Left ventricle myocardium superior (tissue), 1 donor: Measurements from ENCODE around the gene PARG. TPM values are rescaled to one million over a fixed set of nuclear protein-coding genes. Genes with fewer than 3 reads are reported as not detected.
"Not testable (repeated sequence)": the region's sequence is repeated elsewhere in the genome, so short reads cannot be mapped to it uniquely, and the experiment has no call there.

ENCODE experiments used
- ATAC-seq: fragments of 200-7000 bp; cut with Tn5 transposase; one replicate; pipeline ENCODE4 v1.9.1; 2020; ENCODE audit warnings: mild to moderate bottlenecking, moderate library complexity
- DNase-seq: peaks from one replicate; pipeline ENCODE4 v3.0.0-alpha.2; 2020
- intact Hi-C: fragments of 100-400 bp; cut with micrococcal nuclease; formaldehyde crosslinking; loops from one replicate; pipeline ENCODE4 v1.11.0; 2022
- long read RNA-seq: library from polyadenylated mRNA; unstranded; transcript quantifications from one replicate; pipeline ENCODE4 v2.0.0, GENCODE V29; 2021
- total RNA-seq: library from RNA; stranded (reverse); fragmentation: NEBNext Ultra II Directional; extraction: Animal tissue kit (Norgen Biotek cat#: 25700); gene quantifications from one replicate; pipeline ENCODE4 v1.2.1, GENCODE V29; 2021
- donor health status: DM: no; HTN: yes; CAD: no; lungs with severe emphysema.

Gene PARG
- total RNA-seq, result 22.7 TPM
- long read RNA-seq, partial matches to known transcripts, result 0 of 35 reads
- long read RNA-seq, other reads (novel, unspliced or antisense), result 35 of 35 reads

DNA sequence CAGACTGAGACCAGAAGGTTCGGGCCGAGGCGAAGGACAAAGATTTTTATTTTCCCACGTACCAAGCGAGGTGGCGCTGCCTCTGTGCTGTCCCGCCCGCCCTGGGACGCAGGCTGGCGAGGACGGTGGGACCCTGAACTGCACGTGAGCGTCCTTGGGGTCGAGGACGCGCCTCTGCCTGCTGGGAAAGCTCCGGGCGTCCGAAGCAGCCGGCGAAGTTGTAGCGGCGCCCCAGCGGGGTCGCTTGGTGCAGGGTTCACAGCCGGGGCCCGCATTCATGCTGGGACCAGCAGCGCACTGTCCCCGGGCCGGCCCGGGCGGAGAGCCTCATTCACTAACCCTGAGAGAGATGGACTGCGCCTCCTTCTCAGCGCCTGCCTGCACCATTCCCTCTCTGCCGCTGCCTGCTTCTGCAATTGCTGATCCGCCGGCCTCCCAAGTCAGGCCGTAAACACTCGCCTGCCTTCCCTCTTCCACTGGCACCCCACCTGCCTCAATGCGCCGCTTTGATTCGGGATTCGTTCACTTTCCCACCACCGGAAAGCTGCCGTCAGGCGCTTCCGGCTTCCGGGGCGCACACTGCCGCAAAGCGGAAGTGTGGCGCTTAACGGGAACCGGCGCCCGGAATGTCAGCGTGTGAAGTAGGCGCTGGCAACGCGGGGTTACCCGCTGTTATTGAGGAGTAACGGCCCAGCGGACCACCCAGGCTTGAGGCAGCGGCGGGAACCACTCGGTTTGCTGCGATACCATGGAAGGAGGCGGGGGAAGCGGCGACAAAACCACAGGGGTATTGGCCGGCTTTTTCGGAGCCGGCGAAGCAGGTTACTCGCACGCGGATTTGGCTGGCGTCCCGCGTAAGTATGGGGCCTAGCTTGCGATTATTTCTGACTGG, at the start of gene PARG, which contains the start of gene TIMM23B:
TSS of gene PARG (minus strand) at position 581 of the 892 bp plus-strand sequence. CDS start at position 279, 302 bp downstream.
TSS of gene TIMM23B (plus strand) at position 607 of the 892 bp plus-strand sequence. CDS start at position 749, 142 bp downstream.
- ATAC-seq, result peak; percentile 97
- intact Hi-C loops, result not testable (repeated sequence)

DNA sequence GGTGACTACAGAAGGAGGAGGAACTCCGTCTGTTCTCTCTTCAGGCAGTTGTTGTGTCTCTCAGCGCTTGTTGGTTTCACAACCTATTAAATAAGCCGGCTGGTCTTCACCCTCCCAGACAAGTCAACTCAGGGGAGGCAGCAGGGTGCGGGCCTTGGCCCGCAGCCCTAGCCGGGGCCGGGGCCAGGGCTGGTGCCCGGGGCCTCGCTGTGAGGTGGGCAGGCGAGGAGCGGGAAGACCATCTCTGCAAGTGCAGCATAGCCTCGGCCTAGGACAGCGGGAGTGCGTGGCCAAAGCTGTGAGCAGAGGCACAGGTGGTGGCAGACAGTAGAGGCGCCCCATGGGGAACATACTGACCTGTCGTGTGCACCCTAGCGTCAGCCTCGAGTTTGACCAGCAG, 46.5 kb upstream of the PARG start, which contains the start of gene AGAP6:
TSS of gene AGAP6 (plus strand) at position 31 of the 400 bp plus-strand sequence. CDS start at position 341, 310 bp downstream.
- ATAC-seq, DNase-seq, intact Hi-C loops: not testable (repeated sequence)

More for the DNA sequence above, at the start of gene PARG, which contains the start of gene TIMM23B:
- DNase-seq, result peak; percentile 88

DNA sequence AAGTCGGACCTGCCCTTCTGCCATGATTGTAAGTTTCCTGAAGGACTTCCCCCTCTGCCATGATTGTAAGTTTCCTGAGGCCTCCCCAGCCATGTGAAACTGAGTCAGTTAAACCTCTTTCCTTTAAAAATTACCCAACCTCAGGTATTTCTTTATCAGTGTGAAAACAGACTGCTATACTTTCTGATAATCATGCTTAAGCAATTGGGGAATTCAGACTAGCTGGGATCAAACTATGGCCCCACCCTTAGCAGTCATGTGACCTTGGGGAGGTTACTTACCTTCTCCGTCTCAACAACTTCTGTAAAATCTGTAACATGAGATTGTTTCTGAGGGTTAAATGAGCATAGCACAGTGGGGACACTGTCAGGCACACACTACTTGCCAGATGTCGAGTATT, 45.4 kb upstream of the PARG start:
- DNase-seq, intact Hi-C loops, ATAC-seq: not testable (repeated sequence)

DNA sequence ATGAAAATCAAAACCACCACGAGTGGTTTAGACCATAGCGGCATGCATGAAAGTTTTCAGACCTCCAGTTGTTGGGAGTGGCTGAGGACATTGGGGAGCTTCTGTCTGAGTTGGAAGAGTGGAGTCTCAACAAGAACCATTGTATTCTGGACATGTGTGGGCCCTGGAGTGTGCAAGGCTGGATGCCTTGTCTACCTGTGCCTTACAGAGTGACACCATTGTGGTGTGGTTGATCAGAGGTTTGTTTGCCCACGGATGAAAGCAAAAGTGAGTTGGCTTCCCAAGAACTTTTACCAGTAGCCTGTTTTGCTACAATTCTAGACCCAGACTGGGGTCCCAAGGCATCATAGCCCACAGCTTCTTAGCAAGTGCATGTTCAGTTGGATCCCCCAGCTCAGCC, 35.9 kb upstream of the PARG start:
- DNase-seq, ATAC-seq, intact Hi-C loops: not testable (repeated sequence)

DNA sequence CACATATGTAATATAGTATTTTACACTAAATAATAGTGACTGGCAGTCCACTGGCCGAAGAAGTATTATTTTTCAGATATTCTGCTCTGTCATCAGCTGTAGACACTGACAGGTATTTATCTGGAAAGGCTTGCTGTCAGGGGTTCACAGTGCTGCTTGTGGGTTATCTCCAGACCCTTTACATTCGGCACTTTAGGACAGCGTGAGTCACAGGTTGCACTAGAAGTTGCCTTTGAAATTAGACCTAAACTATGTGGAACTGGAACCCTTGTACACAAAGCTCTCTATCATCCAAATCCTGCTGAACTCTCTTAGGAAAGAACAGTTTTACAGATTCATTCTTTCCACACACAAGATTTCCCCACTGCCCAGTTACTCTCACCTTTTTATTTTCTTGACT, 30.3 kb upstream of the PARG start:
- intact Hi-C loops, DNase-seq: not testable (repeated sequence)
- peak; percentile 54 for ATAC-seq

DNA sequence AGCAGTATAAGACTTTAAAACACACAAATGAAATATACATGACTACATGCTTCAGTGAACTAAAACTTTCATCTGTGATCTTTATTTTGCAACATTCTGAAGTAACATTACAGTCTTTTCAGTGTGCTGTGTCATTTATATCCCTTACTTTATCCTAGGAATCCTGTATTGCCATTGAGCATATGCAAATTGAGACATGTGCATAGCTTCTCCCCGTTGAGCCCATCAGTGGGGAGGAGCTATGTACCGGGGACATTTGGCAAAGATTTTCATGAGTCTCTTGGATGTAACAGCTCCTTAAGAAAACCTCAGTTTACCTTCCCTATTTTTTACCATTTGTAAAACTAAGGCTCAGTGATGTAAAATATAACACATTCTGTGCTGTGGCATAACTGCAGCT, 29.6 kb upstream of the PARG start:
- DNase-seq, ATAC-seq, intact Hi-C loops: not testable (repeated sequence)

DNA sequence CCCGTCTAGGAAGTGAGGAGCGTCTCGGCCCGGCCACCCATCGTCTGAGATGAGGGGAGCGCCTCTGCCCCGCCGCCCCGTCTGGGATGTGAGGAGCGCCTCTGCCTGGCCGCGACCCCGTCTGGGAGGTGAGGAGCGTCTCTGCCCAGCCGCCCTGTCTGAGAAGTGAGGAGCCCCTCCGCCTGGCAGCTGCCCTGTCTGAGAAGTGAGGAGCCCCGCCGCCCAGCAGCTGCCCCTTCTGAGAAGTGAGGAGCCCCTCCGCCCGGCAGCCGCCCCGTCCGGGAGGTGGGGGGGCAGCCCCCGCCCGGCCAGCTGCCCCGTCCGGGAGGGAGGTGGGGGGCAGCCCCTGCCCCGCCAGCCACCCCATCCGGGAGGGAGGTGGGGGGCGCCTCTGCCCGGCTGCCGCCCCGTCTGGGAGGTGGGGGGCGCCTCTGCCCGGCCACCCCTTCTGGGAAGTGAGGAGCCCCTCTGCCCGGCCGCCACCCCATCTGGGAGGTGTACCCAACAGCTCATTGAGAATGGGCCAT, 28.6 kb upstream of the PARG start:
- DNase-seq, ATAC-seq, intact Hi-C loops: not testable (repeated sequence)

DNA sequence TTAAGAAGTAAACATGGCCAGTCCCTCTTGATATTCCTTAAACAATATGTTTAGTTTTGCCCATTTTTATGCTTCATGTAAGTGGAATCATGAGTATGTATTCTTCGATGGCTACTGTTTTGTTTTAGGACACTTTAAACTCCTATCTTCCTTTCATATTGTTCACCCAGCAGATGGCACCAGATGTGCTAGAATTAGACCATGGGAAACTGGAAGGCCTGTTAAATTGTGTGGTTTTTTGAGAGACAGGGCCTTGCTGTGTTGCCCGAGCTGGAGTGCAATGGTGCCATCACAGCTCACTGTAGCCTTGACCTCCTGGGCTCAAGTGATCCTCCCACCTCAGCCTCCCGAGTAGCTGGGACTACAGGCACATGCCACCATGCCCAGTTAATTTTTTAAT, 11.3 kb upstream of the PARG start:
- ATAC-seq, intact Hi-C loops, DNase-seq: not testable (repeated sequence)

DNA sequence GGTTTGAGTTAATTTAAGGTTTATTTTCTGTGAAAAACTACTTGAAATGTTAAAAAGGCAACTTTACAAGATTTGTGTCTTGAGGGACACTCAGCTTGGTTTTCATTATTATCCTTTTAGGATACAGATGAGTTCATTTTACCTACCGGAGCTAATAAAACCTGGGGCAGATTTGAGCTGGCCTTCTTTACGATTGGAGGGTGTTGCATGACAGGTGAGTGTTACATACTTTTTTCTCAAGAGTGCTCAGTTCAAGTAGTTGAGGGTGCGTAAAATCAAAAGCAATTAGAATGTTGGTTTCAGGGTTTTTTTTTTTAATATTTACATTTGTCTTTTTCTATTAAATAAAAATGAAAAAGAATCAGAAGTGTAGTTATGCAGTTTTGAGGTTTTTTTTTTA, 10.2 kb upstream of the PARG start:
- DNase-seq, ATAC-seq, intact Hi-C loops: not testable (repeated sequence)

DNA sequence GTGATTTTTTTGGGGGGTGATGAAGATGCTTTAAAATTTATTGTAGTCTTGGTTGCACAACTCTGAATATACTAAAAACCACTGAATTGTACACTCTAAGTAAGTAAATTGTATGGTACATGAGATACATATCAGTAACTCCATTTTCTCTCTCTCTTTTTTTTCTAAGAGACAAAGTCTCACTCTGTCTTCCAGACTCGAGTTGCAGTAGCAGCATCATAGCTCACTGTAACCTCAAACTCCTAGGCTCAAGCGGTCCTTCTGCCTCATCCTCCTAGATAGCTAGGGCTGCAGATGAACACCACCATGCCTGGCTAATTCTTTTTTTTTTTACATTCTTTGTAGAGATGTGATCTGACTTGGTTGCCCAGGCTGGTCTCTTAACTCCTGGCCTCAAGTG, 6.9 kb upstream of the PARG start:
- ATAC-seq, DNase-seq, intact Hi-C loops: not testable (repeated sequence)

DNA sequence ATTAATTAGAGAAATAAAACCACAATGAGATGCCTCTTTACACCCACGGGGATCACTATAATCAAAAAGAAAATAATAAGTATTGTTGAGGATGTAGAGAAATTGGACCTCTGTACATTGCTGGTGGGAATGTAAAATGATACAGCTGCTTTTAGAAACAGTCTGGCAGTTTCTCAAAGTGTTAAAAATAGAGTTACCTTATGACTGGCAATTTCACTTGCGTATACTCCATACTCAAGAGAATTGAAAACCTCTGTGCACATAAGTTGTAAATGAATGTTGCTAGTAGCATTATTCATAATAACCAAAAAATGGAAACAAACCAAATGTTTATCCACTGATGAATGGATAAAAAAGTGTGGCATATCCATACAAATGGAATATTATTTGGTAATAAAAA, 6.3 kb upstream of the PARG start:
- peak; percentile 73 for ATAC-seq
- intact Hi-C loops, result not testable (repeated sequence)

DNA sequence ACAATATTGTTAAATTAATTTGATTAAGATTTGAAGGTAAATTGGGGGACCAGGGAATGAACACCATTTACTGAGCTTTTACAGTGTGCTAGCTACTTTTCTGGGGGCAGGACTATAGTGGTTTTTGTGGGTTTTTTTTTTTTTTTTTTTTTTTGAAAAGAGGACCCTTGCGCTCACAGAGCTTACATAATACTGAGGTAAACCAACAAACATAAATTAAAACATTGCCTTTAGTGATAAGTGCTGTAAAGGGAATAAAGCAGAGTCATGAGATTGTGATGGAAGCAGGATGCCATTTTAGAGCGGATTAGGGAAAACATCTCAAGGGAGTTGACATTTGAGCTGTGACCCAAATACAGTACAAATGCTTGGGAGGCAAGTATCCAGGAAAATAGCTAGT, 1.8 kb upstream of the PARG start:
- DNase-seq, ATAC-seq, intact Hi-C loops: not testable (repeated sequence)

More for the DNA sequence above, 6.3 kb upstream of the PARG start:
- not testable (repeated sequence) for DNase-seq

DNA sequence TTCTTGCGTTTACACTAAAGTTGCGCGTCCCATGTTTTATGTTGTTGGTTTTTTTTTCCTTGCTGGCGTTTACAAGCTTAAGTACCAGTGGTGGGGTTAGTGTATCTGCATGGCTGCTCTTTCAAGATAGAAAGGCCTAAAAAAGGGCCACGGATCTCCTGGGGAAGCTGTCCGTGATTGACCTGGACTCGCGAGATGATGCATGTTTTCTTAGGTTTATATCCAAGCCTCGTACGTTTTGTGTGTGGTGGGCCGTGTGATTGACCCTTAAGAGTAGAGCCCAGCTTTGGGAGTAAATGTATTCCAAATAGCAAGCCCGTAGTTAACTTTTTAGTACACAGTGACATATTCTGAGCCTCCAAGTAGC, 495 bp upstream of the PARG start:
- ATAC-seq, DNase-seq, intact Hi-C loops: not testable (repeated sequence)

DNA sequence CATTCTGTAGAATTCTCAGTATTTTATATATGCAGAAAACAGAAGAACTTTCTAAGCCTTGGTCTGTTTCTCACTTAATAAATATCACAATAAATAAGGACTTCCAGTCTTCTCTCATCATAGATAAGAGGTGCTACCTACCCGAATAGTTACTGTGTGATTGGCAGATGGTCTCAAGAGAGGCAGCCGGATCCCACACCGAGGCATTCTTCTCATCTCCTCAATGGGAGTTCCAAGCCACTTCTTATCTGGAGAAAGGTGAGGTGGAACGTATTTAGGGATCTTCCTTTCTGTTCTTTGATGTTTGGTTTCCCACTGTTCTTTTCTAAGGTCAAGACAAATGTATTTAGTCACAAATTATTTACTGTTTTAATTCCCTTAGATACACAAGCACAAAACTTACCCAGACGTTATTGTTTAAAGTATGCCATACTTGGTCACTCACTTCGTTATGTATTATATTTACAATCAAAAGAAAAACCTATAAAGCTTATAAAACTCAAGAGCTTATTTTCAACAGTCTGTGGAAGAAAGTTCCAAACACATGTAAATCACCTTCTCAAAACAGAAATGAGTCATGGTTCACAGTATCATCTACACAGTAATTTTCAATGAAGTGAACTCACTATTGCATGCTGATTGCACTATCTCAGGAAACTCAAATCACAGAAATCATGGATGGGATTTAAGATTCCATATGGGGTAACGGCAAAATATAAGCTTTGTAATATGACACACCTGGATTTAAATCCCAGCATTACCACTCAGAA, 9.7 kb downstream of the PARG start:
- ATAC-seq, DNase-seq, intact Hi-C loops: not testable (repeated sequence)

DNA sequence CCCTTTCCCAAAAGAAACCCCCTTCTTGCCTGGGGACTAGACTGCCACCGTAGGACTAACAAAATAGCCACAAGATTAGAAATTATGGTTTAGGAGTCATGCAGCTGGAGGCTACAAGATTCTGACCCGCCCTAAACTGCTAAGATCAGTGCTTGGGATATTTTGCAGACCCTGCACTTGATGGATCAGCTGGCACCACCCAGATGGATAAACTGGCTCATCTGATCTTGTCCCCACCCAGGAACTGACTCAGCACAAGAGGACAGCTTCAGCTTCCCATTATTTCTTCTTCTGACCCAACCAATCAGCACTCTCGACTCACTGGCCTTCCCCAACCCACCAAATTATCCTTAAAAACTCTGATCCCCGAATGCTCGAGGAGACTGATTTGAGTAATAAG, 10.6 kb downstream of the PARG start:
- intact Hi-C loops, result not testable (repeated sequence)

DNA sequence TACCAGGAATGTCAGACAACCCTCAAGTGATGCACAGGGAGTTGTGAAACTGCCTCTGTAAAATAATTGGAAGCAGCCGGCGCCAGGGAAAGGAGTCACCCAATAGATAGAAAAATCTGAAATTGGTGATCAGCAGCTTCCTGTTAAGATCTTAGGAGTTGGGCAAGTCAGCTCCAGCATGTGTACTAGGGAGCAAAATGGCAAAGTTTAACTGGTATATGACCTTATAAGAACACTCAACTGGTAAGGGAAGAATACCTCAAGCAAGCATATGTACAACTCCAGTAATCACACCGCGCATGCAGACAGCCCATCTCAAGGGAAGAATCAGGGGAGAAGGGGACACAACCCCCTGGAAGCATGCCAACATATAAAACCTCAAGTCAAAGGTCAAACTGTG, 18.3 kb downstream of the PARG start:
- ATAC-seq, DNase-seq, intact Hi-C loops: not testable (repeated sequence)

More for the DNA sequence above, 10.6 kb downstream of the PARG start:
- not testable (repeated sequence) for ATAC-seq, DNase-seq

DNA sequence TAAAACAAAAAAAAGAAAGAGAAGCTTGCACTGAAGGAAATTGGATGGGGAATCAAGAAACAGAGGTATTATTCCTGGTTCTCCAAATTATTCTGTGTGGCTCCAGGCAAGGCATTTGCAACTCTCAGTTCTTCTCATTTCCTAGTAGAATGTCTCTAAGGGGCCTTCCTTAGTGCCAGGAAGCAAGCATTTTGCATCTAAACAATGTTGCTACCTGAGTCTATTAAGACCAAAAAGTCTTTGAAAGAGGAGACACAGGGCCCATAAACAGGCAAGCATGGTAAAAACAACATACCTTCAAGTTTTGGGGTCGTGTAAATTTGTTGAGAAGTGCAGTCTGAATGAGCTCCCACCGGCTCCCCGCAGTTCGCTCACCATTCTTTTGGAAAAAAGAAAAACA, 19.8 kb downstream of the PARG start:
- ATAC-seq, DNase-seq, intact Hi-C loops: not testable (repeated sequence)

DNA sequence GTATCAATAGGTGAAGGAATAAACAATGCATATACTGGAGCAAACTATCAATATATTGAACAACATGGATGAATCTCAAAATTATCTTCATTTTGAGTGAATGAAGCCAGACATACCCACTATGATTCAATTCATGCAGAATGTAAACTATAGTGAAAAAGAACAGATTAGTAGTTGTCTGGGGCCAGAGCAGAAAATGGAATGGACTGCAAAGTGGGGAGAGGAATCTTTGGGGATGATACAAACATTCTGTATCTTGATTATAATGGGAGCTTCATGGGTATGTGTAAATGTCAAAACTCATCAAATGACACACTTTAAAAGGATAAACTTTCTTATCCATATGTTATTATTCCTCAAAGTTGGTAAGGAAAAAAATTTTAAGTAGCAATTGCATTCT, 23.9 kb downstream of the PARG start:
- DNase-seq, intact Hi-C loops, ATAC-seq: not testable (repeated sequence)

DNA sequence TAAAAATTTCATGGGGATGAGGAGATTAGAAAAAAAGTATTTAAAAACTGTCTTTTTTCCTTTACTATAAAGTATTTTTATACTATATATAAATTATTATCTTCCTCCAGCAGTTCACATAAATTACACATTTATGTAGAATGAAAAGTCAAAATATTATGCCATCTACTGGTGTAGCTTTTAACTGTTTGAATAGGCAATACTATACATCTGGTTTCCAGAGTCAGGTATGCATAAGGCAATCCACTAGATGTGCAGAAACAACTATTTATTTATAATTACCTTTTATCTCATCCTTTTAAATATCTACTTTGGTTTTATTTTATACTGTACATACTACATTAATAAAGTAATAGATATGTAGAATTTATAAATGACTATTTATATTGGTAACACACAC, 25.4 kb downstream of the PARG start:
- intact Hi-C loops, DNase-seq, ATAC-seq: not testable (repeated sequence)
